Astrocyte of the hippocampus (primary cell): Measurements from ENCODE around the gene GRB10.
A peak's percentile ranks its signal among the peaks of the same experiment; 100 is the strongest.

Source experiments
- DNase-seq: peaks from one replicate; pipeline ENCODE4 v3.0.0; 2011; ENCODE audit warnings: low read depth, low spot score

Gene GRB10

DNA sequence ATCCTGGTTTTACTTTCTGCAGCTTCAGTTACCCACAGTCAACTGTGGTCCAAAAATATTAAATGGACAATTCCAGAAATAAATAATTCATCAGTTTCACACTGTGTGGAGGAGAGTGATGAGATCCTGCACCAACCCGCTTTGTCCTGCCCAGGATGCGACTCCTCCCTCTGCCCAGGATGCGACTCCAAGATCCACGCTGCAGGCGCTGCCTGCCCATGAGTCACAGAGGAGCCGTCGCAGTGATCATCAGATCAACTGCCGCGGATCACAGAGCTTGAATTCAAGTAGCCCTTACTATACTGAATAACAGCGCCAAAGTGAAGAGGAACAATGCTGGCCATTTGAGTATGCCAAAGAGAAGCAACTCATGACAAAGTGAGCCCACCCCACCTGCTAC is 61.5 kb downstream of the GRB10 start:
- DNase-seq = peak; percentile 52

- no peak for DNase-seq
Measured at GRCh38 chr7:50720295-50720694, 62.4 kb downstream of the GRB10 start.

DNA sequence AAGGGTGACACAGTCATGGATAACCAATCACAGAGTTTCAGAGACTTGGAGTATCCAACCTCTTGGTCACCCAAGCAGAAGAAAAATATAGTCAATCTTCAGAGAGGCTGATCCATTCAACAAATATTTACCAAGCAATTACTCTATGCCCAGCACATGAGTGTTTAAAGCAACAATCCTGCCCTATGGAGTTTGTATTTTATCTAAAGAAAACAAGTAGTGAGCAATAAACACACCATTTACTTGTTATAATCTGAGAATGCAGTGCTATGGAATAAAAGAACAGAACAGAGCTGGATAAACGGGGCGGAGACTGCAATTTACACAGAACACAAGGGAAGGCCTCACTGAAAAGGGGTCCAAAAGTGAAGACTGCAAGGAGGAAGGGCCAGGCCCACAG is 63.8 kb downstream of the GRB10 start:
- DNase-seq = no peak

DNA sequence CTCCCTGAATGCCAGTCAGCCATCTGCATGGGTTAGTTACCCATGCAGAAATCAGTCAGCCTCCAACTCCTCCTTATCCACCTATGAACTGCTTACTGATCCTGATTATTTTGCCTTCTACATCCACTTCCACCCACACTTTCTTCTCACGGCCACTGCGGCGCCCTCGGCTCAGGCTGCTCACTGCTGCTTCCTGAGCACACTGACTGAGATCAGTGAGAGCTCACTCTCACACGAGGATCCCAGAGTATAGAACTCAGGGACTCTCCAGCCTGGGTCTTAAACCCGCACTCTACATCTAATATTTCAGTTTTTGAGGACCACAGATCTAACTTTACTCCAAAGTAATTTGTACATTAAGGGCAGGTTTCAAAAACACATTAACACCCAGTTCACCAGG is 64.4 kb downstream of the GRB10 start:
- no peak for DNase-seq

DNA sequence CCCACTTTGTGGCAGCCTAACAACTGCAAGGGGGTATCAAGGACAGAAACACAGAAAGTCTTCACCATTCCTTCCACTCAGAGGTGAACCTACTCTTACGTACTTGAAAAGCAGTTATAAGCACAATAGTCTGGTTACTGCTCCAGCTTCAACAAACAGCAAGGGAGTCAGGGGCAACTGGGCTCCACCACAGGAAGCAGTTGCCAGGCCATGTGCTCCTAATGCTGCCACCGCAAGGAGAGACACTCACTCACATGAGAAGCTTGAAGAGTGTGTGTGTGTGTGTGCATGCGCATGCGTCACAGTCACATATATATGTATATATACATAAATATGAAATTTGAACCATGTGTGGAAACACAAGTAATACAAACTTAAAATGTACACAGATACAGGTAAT is 65.5 kb downstream of the GRB10 start:
- DNase-seq = no peak

GRCh38 chr7:50714857-50715256 is 67.8 kb downstream of the GRB10 start:
- no peak for DNase-seq

DNA sequence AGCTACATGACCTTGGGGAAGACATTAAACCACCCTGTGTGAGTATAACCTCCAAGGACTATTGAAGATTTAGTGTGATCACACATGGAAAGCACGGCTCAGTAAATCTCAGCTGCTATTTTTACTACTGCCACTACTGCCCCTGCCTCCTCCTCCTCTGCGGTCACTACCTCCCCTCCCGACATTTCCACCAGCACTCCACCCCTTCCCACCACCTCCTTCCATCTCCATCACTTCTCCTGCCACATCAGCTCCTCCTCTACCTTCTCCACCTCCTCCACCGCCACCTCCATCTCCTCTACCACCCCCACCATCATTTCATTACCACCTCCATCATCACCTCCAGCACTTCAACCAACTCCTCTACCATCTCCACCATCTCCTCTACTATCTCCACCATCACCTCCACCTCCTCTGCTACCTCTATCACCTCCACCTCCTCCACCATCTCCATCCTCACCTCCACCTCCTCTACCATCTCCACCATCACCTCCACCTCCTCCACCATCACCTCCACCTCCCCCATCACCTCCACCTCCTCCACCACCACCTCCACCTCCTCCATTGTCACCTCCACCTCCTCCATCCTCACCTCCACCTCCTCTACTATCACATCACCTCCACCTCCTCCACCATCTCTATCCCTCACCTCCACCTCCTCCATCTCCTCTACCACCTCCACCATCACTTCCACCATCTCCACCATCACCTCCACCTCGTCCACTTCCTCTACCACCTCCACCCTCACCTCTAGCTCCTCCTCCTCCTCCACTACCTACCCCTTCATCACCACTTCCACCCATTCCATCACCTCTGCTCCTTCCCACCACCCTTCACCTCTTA is 69.4 kb downstream of the GRB10 start:
- DNase-seq = no peak

DNA sequence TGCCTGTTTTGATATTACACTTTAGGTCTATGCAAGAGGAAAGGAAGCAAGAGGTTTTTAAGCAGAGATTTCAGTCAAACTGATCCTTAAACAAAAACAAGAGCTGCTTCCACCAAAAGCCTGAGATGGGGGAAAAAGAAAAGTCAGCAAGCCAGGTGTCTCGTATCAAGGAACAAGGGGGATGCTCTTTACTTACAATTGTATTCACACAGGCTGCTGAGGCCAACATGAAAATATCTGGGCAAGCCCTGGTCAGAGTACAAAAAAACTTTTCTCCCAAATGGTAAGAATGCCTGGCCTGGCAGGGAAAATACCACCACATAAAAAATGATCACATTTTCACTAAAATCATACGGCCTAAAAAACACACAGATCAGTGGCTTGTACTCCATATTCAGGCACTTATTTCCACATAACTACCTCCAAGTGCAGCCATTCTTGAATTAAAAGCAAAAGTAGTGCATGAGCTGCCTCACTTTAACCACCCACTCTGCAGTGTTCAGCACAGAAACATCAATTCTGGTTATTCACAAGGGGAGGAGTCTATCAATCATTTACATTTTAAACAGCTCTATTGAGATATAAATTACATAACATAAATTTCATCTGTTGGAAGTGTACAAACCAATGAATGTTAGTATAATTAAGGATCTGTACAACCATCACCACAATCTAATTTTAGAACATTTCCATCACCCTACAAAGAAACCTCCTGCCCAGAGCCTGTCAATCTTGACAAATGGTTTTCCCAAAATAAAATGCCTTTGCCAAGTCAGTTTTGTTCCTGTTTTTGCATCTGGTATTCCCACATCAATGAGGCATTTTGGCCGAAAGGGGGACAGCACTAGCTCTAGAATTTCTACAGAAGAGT is 70.2 kb downstream of the GRB10 start:
- DNase-seq = no peak

DNA sequence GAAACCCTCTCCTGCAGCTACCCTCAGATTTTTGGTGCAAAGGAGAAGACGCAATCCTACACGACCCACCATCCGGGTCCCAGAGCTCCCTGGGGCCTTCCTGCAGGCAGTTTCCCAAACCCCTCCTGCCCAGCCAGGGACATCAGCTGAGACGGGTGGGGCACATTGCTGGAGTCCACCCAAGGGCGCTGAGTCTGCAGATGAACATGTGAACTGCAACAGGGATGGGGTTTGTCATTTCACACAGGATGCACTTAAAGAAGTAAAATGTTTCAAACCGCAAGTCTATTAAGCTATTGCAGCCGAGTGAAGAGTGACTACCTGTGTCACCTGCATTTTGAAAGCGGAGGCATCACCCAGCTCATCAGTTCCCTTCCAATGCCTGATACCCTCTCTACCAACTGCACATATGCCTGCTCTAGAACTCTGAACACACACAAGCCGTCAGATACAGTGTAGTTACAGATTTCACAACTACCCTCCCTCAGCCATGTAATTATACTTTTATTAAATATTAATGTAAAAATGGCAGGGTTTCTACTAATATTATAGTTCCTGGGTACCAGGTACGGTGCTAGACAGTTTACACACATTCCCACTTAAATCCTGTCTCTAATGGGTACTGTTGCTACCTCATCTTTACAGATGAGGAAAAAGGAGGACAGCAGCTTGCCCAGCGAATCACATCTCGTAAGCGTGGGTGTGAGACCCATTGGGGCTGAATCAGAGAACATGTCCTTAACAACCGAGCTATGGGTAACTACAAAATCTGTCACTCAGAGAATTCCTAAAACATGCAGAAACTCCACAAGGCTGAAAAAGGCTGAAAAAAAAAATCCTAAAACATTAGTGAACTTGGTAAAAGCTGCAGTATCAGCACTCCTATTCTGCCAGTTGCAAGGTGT is 71.2 kb downstream of the GRB10 start:
- no peak for DNase-seq

DNA sequence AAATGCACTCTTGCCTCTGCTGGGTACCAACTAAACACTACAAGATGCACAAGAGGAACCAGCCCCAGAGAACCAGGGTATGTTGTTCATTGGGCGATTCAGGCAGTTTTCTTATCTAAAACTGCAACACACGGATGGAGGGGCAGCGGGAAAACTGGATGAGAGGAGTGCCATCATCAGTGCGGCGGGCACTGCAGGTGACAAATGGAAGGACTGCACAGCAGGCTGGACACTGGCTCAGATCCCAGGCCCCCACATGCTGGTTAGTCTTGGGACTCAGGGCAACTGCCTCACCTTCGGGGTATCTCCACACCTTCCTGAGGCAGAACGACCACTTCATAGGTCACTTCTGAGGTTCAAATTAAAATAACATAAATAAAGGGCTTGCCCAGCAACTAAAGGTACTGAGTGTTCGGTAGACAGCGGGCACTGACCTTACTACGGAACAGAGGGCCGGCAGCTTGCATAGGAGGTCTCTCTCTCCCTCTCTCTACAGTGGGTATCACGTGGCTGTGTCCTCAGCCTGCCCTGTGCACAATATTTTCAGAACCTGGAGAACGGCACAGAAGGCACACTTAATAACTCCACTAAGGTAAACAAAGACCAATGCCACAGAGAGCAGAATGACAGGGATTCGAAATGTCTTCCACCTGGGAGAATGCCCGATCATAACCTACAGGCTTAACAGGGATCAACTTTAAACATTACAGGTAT is 72.1 kb downstream of the GRB10 start:
- no peak for DNase-seq

- DNase-seq = no peak
Measured at GRCh38 chr7:50709151-50709550, 73.5 kb downstream of the GRB10 start.

- DNase-seq = no peak
Measured at GRCh38 chr7:50707236-50708006, 75.3 kb downstream of the GRB10 start.

DNA sequence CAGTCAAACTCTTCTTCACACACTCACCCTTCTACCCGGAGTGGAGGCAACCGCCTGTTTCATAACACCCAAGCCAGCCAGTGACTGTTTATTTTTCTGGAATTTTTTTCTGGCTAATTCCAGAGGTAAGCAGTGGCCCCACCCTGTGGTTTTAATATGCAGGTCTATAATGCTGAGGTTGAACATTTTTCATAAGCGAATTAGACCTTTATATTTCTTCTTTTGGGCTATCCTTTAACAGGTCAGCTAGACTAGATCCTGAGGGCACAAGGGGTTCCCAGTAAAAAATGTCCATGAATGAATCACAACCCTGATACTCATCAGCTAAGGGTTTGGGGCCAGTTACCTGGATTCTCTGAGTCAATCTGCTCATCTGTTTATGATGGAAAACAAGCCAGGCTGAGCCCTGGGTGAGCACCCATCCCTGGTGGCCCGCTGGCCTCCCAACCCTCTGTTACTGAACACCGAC is 76.2 kb downstream of the GRB10 start:
- DNase-seq = no peak

DNA sequence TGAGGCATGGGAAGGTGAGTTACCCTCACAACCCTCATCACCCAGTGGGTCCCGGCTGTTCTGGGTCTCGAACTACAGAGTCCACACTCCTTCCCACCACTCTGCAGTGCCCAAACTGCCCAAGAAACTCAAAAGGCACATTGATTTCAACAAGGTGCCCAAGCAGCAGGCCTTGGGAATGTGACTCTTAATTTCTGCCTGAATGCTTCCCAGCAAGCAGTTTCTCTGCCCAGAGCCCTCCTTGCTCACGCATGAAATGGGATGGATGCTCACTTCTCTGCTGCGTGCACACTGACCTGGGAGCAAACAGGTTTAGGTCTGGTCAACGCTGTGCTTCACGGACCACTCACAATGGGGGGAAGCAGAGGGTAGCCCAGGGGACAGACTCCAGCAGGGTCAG is 77.9 kb downstream of the GRB10 start:
- DNase-seq = no peak

GRCh38 chr7:50703654-50704053 is 79.0 kb downstream of the GRB10 start:
- DNase-seq = no peak

- no peak for DNase-seq
Measured at GRCh38 chr7:50699143-50699542, 83.6 kb downstream of the GRB10 start.

DNA sequence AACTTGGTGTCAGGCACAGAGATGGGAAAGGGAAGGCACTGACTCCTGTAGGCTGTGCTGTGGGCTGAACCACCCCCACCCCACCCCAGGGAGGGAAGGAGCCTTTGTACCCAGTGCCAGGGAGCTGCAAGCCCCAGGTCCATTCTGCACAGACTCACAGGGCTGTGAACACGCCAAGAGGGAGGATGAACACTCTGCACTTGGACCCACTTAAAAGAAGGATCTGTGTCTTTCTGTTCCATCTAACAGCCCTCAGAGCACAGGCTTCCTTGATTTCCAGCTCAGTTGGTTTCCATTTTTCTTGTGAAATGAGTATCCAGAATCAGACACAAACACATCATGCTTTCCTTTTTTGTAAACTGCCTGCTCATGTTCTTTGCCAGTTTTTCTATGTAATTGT is 84.9 kb downstream of the GRB10 start:
- no peak for DNase-seq

DNA sequence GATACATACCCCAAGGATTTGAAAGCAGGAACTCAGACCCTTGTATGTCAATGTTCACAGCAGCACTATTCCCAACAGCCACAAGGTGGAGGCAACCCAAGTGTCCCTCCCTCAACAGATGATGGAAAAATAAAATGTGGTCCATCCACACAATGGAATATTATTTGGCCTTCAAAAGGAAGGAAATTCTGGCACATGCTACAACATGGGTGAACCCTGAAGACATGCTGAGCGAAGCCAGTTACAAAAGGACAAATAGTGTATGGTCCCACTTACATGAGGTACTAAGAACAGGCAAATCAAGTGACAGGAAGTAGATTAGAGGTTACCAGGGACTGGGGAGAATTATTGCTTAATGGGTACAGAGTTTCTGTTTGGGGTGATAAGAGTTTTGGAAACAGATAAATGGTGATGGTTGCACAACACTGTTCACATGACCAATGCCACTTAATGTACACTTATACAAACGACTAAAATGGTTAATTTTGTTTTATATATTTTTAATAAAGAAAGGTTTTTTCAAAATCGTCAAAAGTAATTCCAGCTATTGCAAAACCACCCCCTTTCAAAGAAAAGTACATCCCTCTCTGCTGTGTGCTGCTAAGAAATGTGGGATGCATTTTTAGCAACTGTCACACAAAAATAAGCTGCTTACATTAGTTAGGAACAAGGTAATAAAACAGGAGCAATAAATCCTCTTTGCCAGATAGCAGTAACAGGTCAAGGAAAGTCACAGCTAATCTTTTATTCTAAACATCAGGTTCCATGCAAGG is 85.7 kb downstream of the GRB10 start:
- no peak for DNase-seq

GRCh38 chr7:50695026-50695425 is 87.7 kb downstream of the GRB10 start:
- DNase-seq = no peak
